ENCODE data around the gene TSPAN6. TPM values are rescaled to one million over a fixed set of nuclear protein-coding genes. Genes with fewer than 3 reads are reported as not detected.
A peak's percentile ranks its signal among the peaks of the same experiment; 100 is the strongest.

TSPAN6 gene, protein sequence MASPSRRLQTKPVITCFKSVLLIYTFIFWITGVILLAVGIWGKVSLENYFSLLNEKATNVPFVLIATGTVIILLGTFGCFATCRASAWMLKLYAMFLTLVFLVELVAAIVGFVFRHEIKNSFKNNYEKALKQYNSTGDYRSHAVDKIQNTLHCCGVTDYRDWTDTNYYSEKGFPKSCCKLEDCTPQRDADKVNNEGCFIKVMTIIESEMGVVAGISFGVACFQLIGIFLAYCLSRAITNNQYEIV
- 100 to 1,000 TPM in 3 of 5 donors, 10 to 100 TPM in 2; 86.6 to 126 (median 118) TPM for polyA plus RNA-seq (ENCODE audit: insufficient read depth in 1 of 5, insufficient read length in 5 of 5, low replicate concordance in 1 of 5)
- long read RNA-seq, donor 1, transcript TSPAN6-201 (8 exons, 2,206 nt), result major isoform, 66 of 73 reads
- long read RNA-seq, donor 1, partial matches to known transcripts, result 0 of 73 reads
- long read RNA-seq, donor 1, other reads (novel, unspliced or antisense), result 7 of 73 reads
- long read RNA-seq, donor 2, transcript TSPAN6-201 (8 exons, 2,206 nt), result major isoform, 57 of 63 reads
- long read RNA-seq, donor 2, partial matches to known transcripts, result 6 of 63 reads
- long read RNA-seq, donor 2, other reads (novel, unspliced or antisense), result 0 of 63 reads
- long read RNA-seq, donor 3, transcript TSPAN6-201 (8 exons, 2,206 nt), result major isoform, 51 of 51 reads
- long read RNA-seq, donor 3, partial matches to known transcripts, result 0 of 51 reads
- long read RNA-seq, donor 3, other reads (novel, unspliced or antisense), result 0 of 51 reads
- long read RNA-seq, donor 4, transcript TSPAN6-201 (8 exons, 2,206 nt), result major isoform, 30 of 30 reads
- long read RNA-seq, donor 4, partial matches to known transcripts, result 0 of 30 reads
- long read RNA-seq, donor 4, other reads (novel, unspliced or antisense), result 0 of 30 reads
- long read RNA-seq, donor 5, transcript TSPAN6-201 (8 exons, 2,206 nt), result major isoform, 88 of 96 reads
- long read RNA-seq, donor 5, partial matches to known transcripts, result 0 of 96 reads
- long read RNA-seq, donor 5, other reads (novel, unspliced or antisense), result 8 of 96 reads
- long read RNA-seq, donor 6, transcript TSPAN6-201 (8 exons, 2,206 nt), result major isoform, 67 of 77 reads
- long read RNA-seq, donor 6, partial matches to known transcripts, result 0 of 77 reads
- long read RNA-seq, donor 6, other reads (novel, unspliced or antisense), result 10 of 77 reads
- long read RNA-seq, donor 7, transcript TSPAN6-201 (8 exons, 2,206 nt), result major isoform, 51 of 51 reads
- long read RNA-seq, donor 7, partial matches to known transcripts, result 0 of 51 reads
- long read RNA-seq, donor 7, other reads (novel, unspliced or antisense), result 0 of 51 reads
- long read RNA-seq, donor 8, transcript TSPAN6-201 (8 exons, 2,206 nt), result major isoform, 19 of 24 reads
- long read RNA-seq, donor 8, partial matches to known transcripts, result 5 of 24 reads
- long read RNA-seq, donor 8, other reads (novel, unspliced or antisense), result 0 of 24 reads

DNA sequence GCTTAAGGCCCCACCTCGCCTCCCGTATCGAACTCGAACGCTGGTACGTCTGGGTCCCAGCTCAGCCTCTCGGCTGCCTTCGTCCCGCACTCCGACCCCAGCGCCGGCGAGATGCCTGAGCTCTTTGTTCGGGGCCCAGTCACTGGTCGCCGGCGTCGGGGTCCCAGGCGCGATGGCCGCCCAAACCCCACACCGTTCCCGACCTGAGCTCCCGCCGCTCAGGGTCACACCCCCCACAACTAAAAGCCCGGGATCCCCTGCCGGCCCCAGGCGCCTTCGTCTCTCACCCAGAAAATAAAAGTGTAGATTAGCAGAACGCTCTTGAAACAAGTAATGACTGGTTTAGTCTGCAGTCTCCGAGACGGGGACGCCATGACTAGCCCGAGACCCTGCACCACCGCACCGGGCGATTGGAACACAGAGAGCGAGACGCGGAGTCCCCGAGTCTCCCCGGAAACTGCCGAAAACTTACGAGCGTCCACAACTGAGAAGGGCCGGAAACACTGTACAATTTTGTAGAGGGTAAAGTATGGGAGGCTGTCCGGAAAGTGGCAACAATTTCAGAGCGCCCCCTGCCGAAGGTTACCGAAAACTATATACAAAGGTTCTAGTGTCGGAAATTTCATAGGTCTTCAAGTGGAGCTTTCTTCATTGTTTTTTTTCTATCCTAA is at the start of gene TSPAN6:
Gene TSPAN6 (minus strand): TSS at position 486 of the 671 bp plus-strand sequence. CDS start 112 bp downstream, at position 374.
- peak; percentile 83 for DNase-seq

DNA sequence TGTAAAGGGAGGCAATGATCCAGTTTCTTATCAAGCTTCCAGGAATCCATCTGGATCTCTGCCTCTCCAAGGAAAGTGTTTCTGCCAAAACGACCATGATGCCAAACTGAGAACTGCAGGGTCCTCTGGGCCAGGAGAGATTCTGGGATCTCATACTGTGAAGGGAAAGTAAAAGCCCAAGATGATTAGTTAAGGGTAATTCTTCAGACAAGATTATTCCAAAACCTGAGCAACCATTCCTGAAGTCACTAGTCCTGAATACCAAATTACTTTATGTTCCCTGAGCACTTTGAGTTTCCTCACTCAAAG is 49.3 kb upstream of the TSPAN6 start:
- DNase-seq, result no peak

DNA sequence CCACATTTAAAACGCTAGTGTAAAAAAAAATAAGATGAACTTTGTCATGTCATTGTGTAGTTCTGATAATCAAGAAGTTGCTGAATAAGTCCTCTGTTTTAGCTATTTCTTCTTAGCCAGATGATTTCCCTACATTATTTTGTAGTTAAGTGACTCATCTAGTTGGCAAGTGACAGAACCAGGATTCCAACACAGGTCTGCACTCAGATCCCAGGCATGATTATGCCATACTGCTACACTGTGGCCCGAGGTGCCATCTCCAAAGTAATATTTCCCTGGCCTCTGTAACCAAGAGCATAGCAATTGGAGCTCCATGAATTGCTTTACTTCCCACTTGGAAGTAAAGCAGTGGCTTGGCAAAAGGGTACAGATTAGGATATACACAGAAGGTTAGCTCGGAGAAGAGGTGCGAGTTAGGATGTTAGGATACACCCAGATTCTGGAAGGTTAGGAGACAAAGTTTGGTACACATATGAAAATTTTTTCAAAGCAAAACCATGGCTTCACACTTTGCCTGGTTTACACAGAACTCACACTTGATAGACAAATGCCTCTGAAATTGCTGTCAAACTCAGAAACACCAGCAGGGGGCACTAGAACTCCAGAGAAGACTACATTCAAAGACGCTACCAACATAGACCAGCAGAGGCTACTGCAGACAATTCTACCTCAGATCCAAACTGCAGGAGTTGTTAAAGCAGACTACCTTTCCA is 48.8 kb upstream of the TSPAN6 start:
- DNase-seq, result peak; percentile 45 to 62

DNA sequence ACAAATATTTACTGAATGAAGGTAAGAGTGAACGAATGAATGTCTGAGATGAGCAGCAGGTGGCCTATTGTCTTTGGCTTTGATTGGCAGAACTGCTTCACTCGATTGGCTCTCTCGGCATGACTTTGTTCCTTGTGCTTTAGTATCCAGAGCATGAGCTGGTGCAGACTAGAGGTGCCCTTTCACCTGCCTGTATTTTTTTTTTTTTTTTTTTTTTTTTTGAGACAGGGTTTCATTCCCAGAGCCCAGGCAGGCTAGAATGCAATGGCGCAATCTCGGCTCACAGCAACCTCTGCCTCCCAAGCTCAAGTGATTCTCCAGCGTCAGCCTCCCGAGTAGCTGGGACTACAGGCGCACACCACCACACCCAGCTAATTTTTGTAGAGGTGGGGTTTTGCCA is 46.3 kb upstream of the TSPAN6 start:
- no peak for DNase-seq

DNA sequence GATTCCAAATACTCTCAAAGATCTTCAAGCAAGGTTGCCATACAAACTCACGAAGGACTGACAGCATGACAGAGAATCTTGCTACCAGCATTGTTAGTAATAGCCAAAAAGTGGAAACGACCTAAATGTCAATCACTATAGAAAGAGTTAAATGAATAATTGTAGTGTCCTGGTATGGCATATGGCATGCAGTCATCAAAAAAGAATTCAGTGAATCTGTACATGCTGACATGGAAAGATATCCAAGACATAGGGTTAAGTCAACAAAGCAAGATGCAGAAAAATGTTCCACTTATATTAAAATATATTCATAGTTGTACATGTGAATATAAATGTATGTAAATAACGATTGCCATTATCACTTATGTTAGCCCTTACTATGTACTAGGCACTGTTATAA is 45.0 kb upstream of the TSPAN6 start:
- DNase-seq, result no peak

DNA sequence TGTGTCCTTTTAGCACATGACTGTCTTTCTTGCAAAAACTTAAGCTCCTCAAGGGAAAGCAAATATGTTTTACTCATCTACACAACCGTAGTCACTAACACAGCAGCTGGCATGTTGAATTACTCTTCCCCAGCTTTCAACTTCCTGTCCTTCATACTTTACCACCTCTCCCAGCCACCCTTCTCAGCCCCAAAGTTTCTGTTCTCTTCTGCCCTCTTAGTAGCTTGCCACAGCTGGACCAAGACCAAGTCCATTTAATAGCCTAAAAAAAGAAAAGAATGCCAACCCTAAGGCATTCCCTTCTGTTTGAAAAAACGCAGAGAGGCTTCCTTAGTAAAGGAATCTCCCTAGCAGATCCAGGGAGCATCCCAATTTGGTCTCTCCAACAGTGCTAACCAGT is 44.1 kb upstream of the TSPAN6 start:
- no peak for DNase-seq

DNA sequence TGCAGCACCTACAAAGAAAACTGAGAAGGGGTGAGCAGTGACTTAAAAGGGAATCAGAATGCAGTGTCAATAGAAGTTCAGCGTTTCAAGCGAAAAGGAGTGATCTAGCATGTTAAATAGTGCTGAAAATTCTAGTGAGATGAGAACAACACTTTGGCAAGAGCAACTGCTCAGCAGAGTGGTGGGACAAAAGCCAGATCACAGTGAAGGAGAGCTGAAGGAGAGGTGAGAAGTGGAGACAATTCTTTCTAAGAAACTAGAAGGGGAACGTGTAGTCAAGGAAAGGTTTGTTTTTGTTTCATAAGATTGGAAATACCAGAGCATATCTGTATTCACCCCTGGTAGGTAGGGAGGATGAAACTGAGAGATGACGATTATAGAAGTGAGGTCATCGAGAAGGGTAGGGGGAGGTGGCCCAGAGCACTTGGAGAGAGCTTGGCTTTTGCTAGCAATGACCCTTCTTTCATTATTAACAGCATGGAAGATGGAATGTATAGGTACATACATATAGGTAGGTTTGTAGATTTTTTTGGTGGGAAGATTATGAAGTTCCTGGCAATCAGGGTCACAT is 41.1 kb upstream of the TSPAN6 start:
- DNase-seq, result peak in 1 of 2 donors; percentile 15

DNA sequence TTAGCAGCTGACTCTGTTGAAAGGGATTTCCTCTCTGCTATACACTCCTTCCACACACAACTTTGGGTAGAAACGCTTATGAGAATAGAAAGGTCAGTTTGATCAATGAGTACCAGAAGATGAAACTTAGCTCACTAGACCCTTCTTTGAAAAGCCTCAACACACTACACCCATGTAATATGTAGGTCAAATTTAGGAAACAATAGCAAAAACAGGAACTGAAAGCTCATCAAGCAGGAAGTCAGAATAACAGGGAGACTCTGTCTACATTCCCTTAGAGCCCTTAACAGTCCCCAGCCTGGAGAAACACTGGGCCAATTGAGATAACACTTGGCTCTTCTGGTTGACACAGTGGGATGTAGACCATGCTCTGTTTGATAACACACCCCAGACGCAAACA is 38.1 kb upstream of the TSPAN6 start:
- DNase-seq, result no peak

DNA sequence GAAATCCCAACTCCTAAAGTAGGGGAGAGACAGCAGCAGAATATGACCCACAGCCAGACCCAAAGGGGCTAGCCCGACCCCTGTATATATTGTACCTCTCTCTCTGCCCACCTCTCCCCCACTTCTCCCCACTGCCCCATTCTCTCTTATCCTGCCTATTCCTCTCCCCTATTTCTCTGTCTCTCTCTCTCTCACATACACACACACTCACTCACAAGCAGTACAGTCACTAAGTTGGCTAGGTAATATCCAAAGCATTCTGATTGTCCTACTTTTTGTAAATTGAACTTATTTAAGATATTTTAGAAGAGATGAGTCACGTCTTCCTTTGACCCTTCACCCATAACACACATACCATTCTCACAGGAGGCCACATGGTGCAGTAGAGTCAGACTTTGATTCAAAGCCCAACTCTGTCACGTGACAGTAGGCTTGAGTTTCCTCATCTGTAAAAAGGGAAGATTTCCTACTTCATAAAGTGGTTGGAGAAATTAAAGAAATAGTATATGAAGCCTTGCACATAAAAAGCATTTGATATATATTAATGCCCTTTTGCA is 36.9 kb upstream of the TSPAN6 start:
- DNase-seq, result no peak

DNA sequence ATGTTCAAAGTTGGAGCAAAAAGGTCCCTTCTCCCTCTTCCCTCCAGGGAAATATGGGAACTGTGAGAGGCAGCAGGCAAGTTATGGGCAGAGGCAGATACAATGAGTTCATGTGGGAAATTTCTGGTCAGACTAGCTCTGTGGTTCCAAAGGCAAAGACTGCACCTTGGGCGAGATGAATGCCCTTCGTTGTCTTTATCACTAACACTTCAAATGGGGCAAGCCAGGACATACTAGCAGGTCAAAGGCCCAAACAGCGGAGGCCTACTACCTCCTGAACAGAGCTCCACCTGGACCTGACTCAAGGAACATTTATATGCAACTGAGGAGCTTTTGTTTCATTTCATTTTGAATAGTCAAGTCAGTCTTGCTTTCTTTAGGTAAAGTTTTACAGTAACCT is 36.4 kb upstream of the TSPAN6 start:
- DNase-seq, result no peak

DNA sequence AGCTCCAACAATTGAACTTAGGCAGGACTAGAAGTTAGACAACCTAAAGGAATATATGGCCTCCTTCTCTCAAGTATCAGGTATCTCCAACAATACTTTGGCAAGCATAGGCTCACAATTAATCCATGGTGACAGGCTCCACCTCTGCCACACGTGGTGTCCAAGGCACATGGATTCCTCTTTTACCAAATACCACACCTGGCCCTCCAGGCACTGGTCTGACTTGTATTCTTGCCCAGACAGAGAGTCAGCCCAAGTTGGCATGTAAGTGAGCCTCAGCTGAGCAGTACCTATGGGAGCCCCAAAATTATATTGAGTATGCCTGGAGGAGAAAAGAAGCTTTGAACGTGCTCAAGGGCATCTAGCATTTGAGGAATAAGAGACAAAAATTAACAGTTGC is 27.0 kb upstream of the TSPAN6 start:
- DNase-seq, result no peak

DNA sequence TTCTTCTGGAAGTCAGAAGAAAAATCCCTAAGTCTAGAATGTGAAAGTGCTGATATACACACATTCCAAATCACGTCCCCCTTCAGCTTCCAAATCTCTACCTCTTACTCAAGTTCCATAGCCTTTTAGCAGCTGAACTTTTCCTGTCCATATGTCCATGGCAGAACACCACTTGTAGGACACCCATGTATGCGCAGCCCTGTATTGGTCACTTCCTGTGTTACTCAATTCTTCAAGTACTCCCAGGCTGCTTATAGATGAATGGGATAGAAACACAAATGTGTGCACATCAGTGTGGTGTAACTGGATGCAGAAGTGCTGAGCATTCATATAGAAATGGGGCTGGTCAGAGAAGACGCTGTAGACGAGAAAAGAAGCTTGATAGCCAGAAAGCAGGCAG is 26.2 kb upstream of the TSPAN6 start:
- DNase-seq, result no peak

DNA sequence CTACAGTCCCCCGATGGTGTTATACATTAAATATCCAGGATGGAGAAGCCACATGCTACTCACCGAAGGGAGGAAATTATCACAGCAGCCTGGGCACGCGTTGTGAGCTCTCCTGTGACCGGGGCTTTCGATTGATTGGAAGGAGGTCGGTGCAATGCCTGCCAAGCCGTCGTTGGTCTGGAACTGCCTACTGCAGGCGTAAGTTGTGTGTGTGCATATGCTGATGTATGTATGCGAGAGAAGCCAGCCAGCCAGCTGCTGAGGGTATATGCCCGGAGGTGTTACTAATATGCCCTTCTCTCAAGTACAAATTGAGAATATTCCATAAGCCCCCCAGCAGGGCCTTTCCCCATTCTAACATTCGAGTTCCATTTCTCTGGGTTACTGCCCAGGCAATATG is 25.6 kb upstream of the TSPAN6 start:
- no peak for DNase-seq

DNA sequence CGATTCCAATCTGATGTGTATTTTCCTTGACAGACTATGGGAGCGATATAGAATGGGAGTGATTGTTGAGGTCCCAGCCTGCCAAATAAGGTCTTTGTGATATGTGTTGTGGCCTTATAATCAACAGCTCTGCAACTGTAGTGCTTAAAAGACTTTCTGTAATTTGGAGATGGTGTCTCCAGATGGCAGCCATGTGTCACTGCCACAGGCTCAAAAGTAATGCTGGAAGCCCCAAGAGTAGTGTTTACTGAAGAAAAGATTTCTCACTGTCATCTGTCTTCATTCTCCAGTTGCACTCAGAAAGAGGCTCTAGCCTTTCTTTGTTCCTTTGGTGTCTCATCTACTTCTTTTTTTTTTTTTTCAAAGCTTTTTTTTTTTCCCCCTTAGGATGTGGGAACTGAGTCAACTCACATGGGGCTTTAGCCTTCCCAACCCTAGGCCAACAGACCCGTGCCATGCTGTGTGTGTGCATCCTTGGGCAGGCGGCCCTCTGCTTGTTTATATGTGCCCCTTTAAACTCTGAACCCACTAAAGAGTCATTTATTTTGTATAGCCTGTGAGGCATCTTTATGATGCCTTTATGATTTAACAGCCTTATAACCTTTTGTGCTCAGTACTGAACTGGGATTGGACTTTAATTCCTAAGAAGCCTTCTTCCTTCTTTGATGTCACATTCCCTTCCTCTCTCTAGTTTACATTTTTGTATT is 23.0 kb upstream of the TSPAN6 start:
- peak in 1 of 2 donors; percentile 33 for DNase-seq

DNA sequence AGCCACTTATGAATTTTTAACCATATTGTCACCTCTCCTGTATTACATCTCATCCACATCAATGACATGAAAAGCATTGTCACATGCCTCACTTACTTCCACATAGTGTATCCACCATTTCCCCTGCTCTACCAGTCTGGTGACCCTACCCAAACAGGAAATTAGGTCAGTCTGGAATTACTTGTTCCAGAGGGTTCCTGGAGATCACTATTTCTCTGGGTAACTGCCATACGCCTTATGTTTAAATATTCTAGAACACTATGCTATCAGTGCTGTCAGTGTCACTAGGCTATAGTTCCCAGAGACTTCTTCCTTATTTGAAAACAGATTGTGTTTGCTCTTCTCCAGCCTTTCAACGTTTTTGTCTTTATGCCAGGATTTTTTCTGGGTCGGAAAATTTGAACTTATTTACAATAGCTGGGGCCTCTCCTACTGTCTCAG is 22.4 kb upstream of the TSPAN6 start:
- no peak for DNase-seq

DNA sequence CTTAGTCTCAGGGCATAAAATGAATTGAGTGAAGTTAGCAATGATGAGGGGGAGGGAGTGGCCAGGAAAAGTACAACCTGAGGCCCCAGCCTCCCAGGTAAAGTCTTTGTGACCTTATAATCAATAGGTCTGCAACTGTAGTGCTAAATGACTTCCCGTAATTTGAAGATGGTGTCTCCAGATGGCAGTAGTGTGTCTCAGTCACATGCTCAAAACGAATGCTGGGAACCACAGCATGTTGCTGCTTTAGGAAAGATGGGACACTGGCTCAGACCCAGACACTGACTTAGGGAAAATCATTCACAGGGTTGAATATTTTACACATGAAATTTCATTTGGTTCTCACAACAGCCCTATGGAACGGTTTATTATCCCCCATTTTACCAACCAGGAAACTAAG is 17.7 kb upstream of the TSPAN6 start:
- no peak for DNase-seq

DNA sequence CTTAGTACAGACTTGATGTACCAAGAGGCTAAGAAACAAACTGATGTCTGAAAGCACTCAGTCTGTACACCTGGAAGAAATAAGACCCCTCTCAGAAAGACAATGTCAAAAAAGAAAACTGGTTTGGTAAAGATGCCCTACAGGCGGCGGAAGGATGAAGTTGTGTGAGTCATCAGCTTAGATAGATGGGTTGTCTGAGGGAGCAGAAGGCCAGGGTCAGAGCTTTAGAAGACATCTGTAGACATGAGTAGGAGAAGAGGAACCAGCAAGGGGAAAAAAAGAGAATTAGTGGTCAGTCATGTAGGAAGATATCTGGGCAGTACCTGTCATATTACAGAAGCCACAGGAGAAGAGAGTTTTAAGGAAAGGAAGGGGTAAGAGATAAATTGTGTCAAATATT is 15.7 kb upstream of the TSPAN6 start:
- DNase-seq, result no peak

DNA sequence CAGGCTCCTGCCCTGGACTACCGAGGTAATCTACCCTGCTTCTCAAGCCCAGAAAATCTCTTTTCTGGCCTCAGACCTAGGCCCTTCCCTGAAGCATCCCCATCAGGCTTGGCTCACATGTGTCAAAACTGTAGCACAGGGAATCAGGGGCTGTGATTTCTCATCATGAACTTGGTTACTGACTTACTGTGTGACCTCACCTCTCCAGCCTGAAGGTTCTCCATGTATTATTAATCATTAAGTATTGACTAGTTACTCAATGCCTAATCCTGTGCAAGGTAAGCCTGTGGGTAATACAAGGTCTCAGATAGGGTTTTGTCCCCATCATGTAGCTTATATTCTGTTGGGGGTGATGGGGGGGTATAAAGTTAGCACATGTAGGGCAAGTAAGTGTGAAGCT is 14.2 kb upstream of the TSPAN6 start:
- DNase-seq, result no peak
